ENCODE data around the gene TEKT1.

GRCh38 chr17:6775871-6776405 lies 55.6 kb downstream of the TEKT1 start, which contains the start of gene FBXO39:
- TF ChIP-seq POLR2AphosphoS5 (IDR thresholded peaks at IDR 0.05; ENCODE audit: low read depth, low read length), result no peak
- no peak for TF ChIP-seq CTCF (IDR thresholded peaks at IDR 0.05 in 2 of 3, conservative IDR thresholded peaks at IDR 0.05 in 1 of 3; ENCODE audit: borderline replicate concordance in 1 of 3, insufficient read depth in 1 of 3, low read depth in 2 of 3, low read length in 2 of 3)
- no peak for TF ChIP-seq EZH2 (IDR thresholded peaks at IDR 0.05)
- no peak for TF ChIP-seq POLR2A (IDR thresholded peaks at IDR 0.05; ENCODE audit: borderline replicate concordance, extremely low read depth, insufficient read depth, insufficient read length)
- TF ChIP-seq ZNF274 (IDR thresholded peaks at IDR 0.05; ENCODE audit: low read depth, low read length), result no peak
- no peak for TF ChIP-seq CEBPB (IDR thresholded peaks at IDR 0.05; ENCODE audit: low read depth)
- TF ChIP-seq RAD21 (IDR thresholded peaks at IDR 0.05; ENCODE audit: low read depth), result no peak
- TF ChIP-seq YY1 (IDR thresholded peaks at IDR 0.05; ENCODE audit: extremely low read depth, insufficient replicate concordance, low read depth, low read length), result no peak
- no peak for TF ChIP-seq EZH2phosphoT487 (IDR thresholded peaks at IDR 0.05; ENCODE audit: borderline replicate concordance)
- no peak for TF ChIP-seq REST (IDR thresholded peaks at IDR 0.05; ENCODE audit: low read depth)
- no peak for TF ChIP-seq SIN3A (IDR thresholded peaks at IDR 0.05; ENCODE audit: low read depth)
- TF ChIP-seq CBX3 (IDR thresholded peaks at IDR 0.05; ENCODE audit: low read depth), result no peak
